Colonic mucosa (tissue), 4 donors: ENCODE data around the gene ZNF91. TPM values are rescaled to one million over a fixed set of nuclear protein-coding genes. Genes with fewer than 3 reads are reported as not detected.
"Not testable (repeated sequence)": the region's sequence is repeated elsewhere in the genome, so short reads cannot be mapped to it uniquely, and the experiment has no call there.

Source experiments
- DNase-seq: peaks from one replicate; pipeline ENCODE4 v3.0.0-alpha.2; 2020
- H3K27ac ChIP-seq: fragments of 200-600 bp; one replicate; pipeline ENCODE4 v1.8.0; 2021
- H3K27me3 ChIP-seq: fragments of 200-600 bp; one replicate; pipeline ENCODE4 v1.8.0; 2021
- H3K36me3 ChIP-seq: fragments of 200-600 bp; one replicate; pipeline ENCODE4 v1.8.0; 2021
- H3K4me1 ChIP-seq: fragments of 200-600 bp; one replicate; pipeline ENCODE4 v1.8.0; 2021; ENCODE audit warnings: mild to moderate bottlenecking
- H3K4me3 ChIP-seq: fragments of 200-600 bp; one replicate; pipeline ENCODE4 v1.8.0; 2021
- H3K9ac ChIP-seq, 2 donors: one replicate each; pipeline ENCODE4 v1.7.0; 2013; ENCODE audit warnings: control low read depth in 2 of 2, low read depth in 2 of 2, low read length in 2 of 2
- H3K9me3 ChIP-seq: fragments of 200-600 bp; one replicate; pipeline ENCODE4 v1.8.0; 2021
- CTCF ChIP-seq: fragments of 200-600 bp; IDR thresholded peaks from one replicate; pipeline ENCODE4 v1.8.0; 2022; ENCODE audit warnings: antibody characterized with exemption, mild to moderate bottlenecking
- intact Hi-C: fragments of 100-400 bp; cut with DNase I; formaldehyde crosslinking; loops from one replicate; pipeline ENCODE4 v1.14.1; 2022
- total RNA-seq, 2 donors: library from RNA; stranded (reverse); fragmentation: NEBNext Ultra II Directional in 1 of 2; extraction: Animal tissue kit (Norgen Biotek cat#: 25700) in 1 of 2; gene quantifications; one replicate each; pipeline ENCODE4 v1.2.1, GENCODE V29; 2021
- donor health status: healthy.
- donor health status: DM: no; HTN: no; CAD: no.
- donor health status: DM: no; HTN: no; CAD: no.

The ZNF91 gene
- total RNA-seq, 2 donors from 2014 or later, result 70.8 to 80.5 TPM

- Histone ChIP-seq H3K9me3 (no peaks in the 10 kb centered on the region), H3K27me3 (no peaks in the 10 kb centered on the region), H3K4me1 (peaks cover 10% of the 10 kb centered on the region), H3K27ac (no peak overlapping the region), H3K4me3 (no peak overlapping the region), H3K36me3 (no peaks in the 10 kb centered on the region), H3K9ac (no peak overlapping the region)
- intact Hi-C loops, result no loop called here
- TF ChIP-seq CTCF, result no peak
- no peak for DNase-seq
These were observed 4.2 kb upstream of the ZNF91 start for GRCh38 chr19:23399443-23399842.

- H3K4me3 ChIP-seq, H3K36me3 ChIP-seq, H3K9me3 ChIP-seq, H3K27me3 ChIP-seq, DNase-seq, intact Hi-C loops, H3K4me1 ChIP-seq: not testable (repeated sequence)
- H3K27ac ChIP-seq, result peak overlapping the region; percentile 96
- H3K9ac ChIP-seq, result peak overlapping the region in 1 of 2 donors; percentile 93
These were observed 449 bp upstream of the ZNF91 start for GRCh38 chr19:23395722-23396117.

- TF ChIP-seq CTCF, result no peak
- Histone ChIP-seq H3K36me3 (no peaks in the 10 kb centered on the region), H3K9me3 (no peaks in the 10 kb centered on the region), H3K4me1 (no peaks in the 10 kb centered on the region), H3K9ac (peak overlapping the region; percentile 85 to 93), H3K4me3 (peak overlapping the region; percentile 81), H3K27me3 (no peaks in the 10 kb centered on the region), H3K27ac (peak overlapping the region; percentile 96)
- DNase-seq, result peak; percentile 45
- intact Hi-C loops, result loop anchor here (5.0 kb wide), 1 partner anchor 122 kb away; no protein-coding TSS in a partner anchor
These were observed 760 bp downstream of the ZNF91 start for GRCh38 chr19:23394511-23394910.

- Histone ChIP-seq H3K9ac (peak overlapping the region in 1 of 2 donors; percentile 93), H3K27ac (peak overlapping the region; percentile 96), H3K4me3 (no peak overlapping the region), H3K27me3 (no peaks in the 10 kb centered on the region), H3K36me3 (peaks cover 4% of the 10 kb centered on the region), H3K9me3 (no peaks in the 10 kb centered on the region), H3K4me1 (no peaks in the 10 kb centered on the region)
- intact Hi-C loops, result loop anchor here (5.0 kb wide), 1 partner anchor 121 kb away; no protein-coding TSS in a partner anchor
- DNase-seq, result no peak
- TF ChIP-seq CTCF, result no peak
These were observed 2.1 kb downstream of the ZNF91 start for GRCh38 chr19:23393121-23393520.

GRCh38 chr19:23391236-23391635 is 4.0 kb downstream of the ZNF91 start:
- peak overlapping the region in 1 of 2 donors; percentile 62 for H3K9ac ChIP-seq
- H3K36me3 ChIP-seq, result peaks cover 5% of the 10 kb centered on the region
- H3K27me3 ChIP-seq, result no peaks in the 10 kb centered on the region
- no peak overlapping the region for H3K4me3 ChIP-seq
- no peaks in the 10 kb centered on the region for H3K4me1 ChIP-seq
- intact Hi-C loops, result loop anchor here (5.0 kb wide), 1 partner anchor 119 kb away; no protein-coding TSS in a partner anchor
- H3K9me3 ChIP-seq, result no peaks in the 10 kb centered on the region
- DNase-seq, result no peak
- H3K27ac ChIP-seq, result peak overlapping the region; percentile 96
- TF ChIP-seq CTCF, result no peak

- Histone ChIP-seq H3K27ac (no peak overlapping the region), H3K27me3 (no peaks in the 10 kb centered on the region), H3K36me3 (peaks cover 5% of the 10 kb centered on the region)
These were observed 9.9 kb downstream of the ZNF91 start for GRCh38 chr19:23385404-23385803.

More at GRCh38 chr19:23385404-23385803, 9.9 kb downstream of the ZNF91 start:
- Histone ChIP-seq H3K9ac (no peak overlapping the region), H3K4me1 (no peaks in the 10 kb centered on the region), H3K9me3 (no peaks in the 10 kb centered on the region), H3K4me3 (no peak overlapping the region)
- no peak for TF ChIP-seq CTCF
- intact Hi-C loops, result loop anchor here (10.0 kb wide), 1 partner anchor 299 kb away; the partner anchor contains the start of gene ZNF675
- no peak for DNase-seq
